ENCODE measurements around the gene ADCY2.
"Not testable (repeated sequence)": the region's sequence is repeated elsewhere in the genome, so short reads cannot be mapped to it uniquely, and the experiment has no call there.

The ADCY2 gene

DNA sequence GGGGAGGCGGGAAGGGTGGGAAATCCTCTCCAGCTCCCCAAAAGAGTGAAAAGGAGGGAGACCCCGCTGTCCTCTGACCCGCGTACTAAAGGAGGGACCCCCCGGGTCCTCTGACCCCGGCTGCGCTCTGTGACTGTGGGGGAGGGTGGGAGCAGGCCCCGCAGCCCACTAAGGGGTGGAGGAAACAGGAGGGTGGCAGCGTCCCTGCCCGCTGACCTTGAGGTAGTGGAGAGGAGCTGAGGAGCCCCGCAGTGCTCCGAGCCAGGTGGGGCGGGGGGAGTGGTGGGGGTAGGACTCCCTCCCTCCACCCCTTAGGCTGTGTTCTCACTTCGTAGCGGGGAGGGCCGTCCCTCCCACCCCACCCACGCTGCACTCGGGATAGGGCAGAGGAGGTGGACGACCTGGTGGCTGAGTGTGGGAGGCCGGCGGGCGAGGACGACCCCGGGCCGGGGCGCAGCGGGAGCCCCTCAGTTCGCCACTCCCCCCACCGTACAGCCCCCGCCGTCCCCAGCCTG, 449 bp upstream of the ADCY2 start:
- no peak for DNase-seq (ENCODE audit: low read depth)

DNA sequence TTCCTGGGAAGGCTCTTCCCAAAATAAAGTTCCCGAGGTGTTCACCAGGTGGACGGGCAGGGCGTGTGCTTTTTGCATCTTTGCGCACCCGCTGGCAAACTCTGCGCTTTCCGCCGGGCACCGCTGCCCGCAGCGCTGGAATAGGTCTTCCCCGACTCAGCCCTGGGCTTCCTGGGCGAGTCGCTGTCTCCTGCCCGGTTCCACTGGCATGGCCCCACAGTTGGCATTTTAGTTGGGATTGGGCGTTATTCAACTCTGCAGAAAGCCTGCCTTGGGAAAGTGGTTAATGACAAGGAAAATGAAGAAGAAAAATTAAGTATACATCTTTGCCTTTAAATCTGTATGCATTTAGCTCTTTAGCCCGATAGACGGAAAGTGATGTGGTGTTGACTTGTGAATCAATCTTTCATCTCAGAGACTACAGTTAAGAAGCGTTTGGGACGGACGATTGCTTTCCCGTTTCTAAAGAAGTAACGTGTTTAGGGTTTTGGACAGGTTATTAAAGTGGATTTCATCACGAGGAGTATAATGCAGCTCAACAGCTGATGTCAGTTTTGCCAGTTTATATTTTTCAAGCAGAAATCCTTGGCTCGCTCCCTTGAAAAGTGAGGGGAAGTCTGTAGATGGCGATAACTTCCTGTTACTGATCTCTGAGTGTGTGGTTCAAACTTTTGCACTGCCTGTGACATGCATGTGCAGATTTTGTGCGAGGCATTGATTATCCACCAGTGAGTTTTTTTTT, 946 bp downstream of the ADCY2 start:
- DNase-seq (ENCODE audit: low read depth), result no peak

DNA sequence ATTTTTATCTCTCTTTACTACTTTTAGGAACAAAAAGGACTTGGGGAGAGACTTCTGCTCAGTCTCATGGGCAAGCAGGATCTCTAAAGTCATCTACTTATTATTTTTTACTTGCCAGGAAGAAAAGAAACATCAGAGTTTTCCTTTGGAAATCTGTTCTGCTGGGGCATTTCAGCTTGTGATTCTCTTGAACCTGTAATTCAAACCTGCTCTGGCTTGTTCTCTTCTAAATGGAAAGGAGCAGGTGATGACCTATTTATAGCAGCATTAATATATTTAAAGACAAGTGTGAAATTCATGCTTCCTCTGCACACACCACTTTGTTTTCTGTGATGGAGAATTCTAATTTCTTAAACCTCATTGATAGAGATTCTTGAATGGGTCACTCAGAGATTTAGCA, 2.0 kb downstream of the ADCY2 start:
- DNase-seq (ENCODE audit: low read depth), result no peak

GRCh38 chr5:7398596-7399280, 2.8 kb downstream of the ADCY2 start:
- no peak for DNase-seq (ENCODE audit: low read depth)

- no peak for DNase-seq (ENCODE audit: low read depth)
Observed at GRCh38 chr5:7405277-7405676, 9.3 kb downstream of the ADCY2 start.

- no peak for DNase-seq (ENCODE audit: low read depth)
Observed at GRCh38 chr5:7410936-7411511, 15.1 kb downstream of the ADCY2 start.

DNA sequence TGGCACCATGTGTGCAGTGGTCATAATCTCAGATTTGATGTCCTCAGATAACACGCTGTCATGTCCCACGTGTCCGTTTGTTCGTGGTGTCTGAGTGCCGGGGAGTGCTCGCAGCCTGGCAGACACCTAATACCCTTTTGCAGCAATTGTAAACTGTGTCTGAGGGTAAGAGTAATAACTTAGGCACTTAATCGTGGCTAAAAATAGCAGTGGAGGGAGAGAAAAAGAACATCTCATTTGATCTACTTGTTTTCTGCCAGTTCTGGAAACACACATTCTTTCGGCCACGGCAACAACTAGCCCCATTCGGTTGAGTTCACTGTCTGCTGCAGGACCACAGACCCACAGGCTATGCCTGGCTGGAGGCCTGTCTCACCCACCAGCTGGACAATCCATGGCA, 16.5 kb downstream of the ADCY2 start:
- DNase-seq (ENCODE audit: low read depth), result no peak

GRCh38 chr5:7415123-7415522, 19.2 kb downstream of the ADCY2 start:
- DNase-seq (ENCODE audit: low read depth), result no peak

DNA sequence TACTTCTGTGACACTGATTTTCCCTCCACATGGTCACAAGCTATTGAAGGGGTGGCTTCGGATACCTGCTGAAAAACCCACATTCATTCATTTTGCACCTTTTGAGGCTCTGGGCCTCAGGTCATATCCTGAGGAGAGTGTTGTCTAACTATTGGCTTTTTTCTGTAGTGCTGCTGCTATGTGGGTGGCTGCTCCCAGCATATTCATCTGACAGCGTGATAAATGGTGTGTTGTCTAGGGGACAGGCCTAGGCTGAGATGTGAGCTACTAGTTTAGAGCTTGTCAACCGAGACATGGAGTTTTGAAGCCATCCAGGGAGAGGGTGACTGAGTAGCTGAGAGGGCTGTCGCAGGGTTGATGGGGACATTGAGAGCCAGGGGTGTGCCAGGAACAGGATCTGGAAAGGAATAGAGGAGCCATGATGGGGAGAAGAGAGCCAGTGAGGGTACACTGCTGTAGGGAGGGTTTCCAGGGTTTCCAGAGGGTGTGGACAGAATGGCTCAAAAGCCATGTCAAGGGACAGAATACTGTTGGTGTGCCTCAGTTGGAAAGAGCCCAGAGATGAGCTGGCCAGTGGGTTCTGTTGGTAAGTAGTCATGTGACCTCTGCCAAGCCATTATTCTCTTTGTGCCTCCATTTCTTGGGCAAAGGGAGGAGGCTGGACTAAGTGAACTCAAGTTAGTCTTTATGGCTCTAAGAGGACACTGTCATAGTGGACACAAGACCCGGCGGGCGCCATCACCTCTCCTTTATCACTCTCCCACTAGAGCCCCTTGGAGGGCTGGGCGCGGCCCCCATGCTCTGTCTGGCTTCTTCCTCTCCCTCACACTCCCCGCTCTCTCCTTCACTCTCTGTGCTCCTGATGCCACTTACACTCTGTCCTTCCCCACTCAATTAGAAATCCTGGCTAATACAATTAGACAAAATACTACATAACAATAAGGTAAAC, 19.9 kb downstream of the ADCY2 start:
- DNase-seq (ENCODE audit: low read depth), result no peak

GRCh38 chr5:7418276-7418675, 22.3 kb downstream of the ADCY2 start:
- DNase-seq (ENCODE audit: low read depth), result no peak

DNA sequence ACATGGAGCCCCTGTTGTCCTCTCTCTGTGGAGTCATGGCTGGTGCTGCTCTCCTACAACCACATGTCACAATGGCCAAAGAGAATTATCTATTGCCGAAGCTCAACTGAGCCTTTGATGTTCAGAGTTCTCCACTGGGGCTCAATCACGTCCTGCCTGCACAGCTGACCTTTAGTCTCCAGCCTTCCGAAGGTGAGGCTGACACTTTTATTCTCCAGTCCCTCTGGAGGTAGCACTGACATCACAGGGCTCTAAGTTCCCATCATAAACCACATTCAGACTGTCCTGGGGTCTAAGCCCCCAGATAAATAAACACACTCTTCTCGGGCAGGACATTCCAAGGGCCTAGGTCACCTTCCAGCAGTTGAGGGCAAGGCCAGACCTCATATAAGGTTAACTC, 23.4 kb downstream of the ADCY2 start:
- DNase-seq (ENCODE audit: low read depth), result no peak

GRCh38 chr5:7419846-7420245, 23.9 kb downstream of the ADCY2 start:
- no peak for DNase-seq (ENCODE audit: low read depth)

GRCh38 chr5:7420510-7421280, 24.8 kb downstream of the ADCY2 start:
- DNase-seq (ENCODE audit: low read depth), result no peak

GRCh38 chr5:7422316-7423106, 26.6 kb downstream of the ADCY2 start:
- DNase-seq (ENCODE audit: low read depth), result no peak

DNA sequence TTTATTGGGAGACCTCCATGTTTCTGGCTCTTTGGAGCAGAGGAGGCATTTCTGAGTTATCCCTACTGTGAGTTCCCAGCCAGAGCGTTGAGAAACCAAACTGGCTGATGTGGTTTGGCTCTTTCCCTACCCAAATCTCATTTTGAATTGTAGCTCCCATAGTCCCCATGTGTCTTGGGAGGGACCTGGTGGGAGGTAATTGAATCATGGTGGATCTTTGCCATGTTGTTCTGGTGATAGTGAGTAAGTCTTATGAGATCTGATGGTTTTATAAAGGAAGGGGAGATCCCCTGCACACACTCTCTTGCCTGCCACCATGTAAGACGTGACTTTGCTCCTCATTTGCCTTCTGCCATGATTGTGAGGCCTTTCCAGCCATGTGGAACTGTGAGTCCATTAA, 27.3 kb downstream of the ADCY2 start:
- DNase-seq (ENCODE audit: low read depth), result not testable (repeated sequence)

- no peak for DNase-seq (ENCODE audit: low read depth)
Observed at GRCh38 chr5:7425830-7426229, 29.9 kb downstream of the ADCY2 start.

GRCh38 chr5:7426284-7426683, 30.3 kb downstream of the ADCY2 start:
- DNase-seq (ENCODE audit: low read depth), result no peak

- no peak for DNase-seq (ENCODE audit: low read depth)
Observed at GRCh38 chr5:7434914-7435313, 39.0 kb downstream of the ADCY2 start.

- no peak for DNase-seq (ENCODE audit: low read depth)
Observed at GRCh38 chr5:7435503-7435902, 39.6 kb downstream of the ADCY2 start.

DNA sequence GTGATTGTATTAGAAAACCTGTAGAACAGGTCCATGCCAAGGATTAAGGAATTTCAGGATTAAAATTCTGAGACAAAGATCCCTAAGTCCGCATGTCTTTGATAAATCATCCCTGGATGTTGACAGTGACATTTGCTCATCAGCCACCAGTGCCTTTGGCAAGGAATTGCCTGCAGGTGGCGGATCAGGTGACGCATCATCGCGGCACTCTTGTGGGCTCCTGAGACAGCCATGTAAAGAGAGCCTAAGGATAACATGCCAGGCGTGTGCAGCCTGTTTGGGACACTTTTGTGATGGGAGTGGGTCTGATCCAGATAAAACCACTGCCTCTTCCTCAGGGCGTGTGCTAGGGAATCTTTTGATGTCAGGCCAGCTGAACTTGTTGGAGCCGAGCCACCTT, 40.6 kb downstream of the ADCY2 start:
- DNase-seq (ENCODE audit: low read depth), result no peak

- no peak for DNase-seq (ENCODE audit: low read depth)
Observed at GRCh38 chr5:7437836-7438235, 41.9 kb downstream of the ADCY2 start.
